ENCODE measurements around the gene FBXO39. TPM values are rescaled to one million over a fixed set of nuclear protein-coding genes. Genes with fewer than 3 reads are reported as not detected.

FBXO39 gene
- total RNA-seq, 2 donors from 2014 or later = 0.49 TPM; not detected in 1

DNA sequence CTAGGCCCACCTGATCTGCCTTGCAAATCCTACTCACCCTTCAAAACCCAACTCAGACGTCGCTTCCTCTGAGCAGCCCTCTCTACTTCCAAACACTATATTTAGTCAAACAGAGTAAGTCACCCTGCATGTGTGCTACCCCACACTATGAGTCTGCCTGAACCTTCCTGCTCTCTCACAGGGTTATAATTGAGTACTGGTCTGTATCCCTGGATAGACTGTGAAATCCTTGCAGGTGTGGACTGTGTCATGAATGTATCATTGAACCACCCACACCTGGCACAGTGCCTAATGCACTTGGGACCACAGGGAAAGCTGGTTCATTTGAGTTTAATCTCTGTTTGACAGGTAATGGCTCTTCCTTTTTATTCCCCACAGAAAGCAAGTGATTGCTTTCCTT is 3.4 kb downstream of the FBXO39 start:
- Histone ChIP-seq H3K4me1 (ENCODE audit: control insufficient read depth in 1 of 2, low read depth in 2 of 2) (no peaks in the 10 kb centered on the region), H3K27ac (no peak overlapping the region), H3K4me3 (no peak overlapping the region), H3K9me3 (peaks cover 8% of the 10 kb centered on the region), H3K27me3 (replicated peaks; ENCODE audit: insufficient read depth) (no peaks in the 10 kb centered on the region), H3K36me3 (no peaks in the 10 kb centered on the region)
- DNase-seq (ENCODE audit: low spot score) = no peak
- no peak for ATAC-seq (ENCODE audit: insufficient number of reproducible peaks, low FRiP score, low read depth)
- TF ChIP-seq CTCF (IDR thresholded peaks at IDR 0.05) = no peak

GRCh38 chr17:6780001-6780400 is 4.0 kb downstream of the FBXO39 start:
- Histone ChIP-seq H3K27ac (no peak overlapping the region), H3K9me3 (peaks cover 7% of the 10 kb centered on the region), H3K4me3 (no peak overlapping the region), H3K27me3 (replicated peaks; ENCODE audit: insufficient read depth) (no peaks in the 10 kb centered on the region), H3K36me3 (no peaks in the 10 kb centered on the region), H3K4me1 (ENCODE audit: control insufficient read depth in 1 of 2, low read depth in 2 of 2) (no peaks in the 10 kb centered on the region)
- no peak for TF ChIP-seq CTCF (IDR thresholded peaks at IDR 0.05)
- DNase-seq (ENCODE audit: low spot score) (no peak), ATAC-seq (ENCODE audit: insufficient number of reproducible peaks, low FRiP score, low read depth) (no peak)

DNA sequence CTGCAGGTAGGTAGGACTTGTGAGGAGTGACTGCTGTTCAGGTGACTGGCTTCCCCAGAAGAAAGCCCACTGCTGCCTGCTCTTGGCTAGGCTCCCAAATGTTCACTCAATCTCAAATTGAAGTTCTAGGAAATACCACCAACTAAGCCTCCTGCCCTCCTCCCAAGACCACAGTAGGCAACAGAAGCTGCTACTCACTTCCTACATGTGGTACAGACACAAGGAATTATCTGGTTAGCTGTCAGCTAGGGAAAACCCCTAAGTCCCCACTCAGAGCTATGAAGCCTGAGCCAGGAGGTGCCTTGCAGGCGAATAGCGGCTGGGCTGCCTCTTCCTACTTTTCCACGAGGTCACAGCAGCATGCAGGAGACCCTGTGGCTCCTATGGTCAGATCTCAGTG is 4.9 kb downstream of the FBXO39 start:
- H3K4me3 ChIP-seq = no peak overlapping the region
- ATAC-seq (ENCODE audit: insufficient number of reproducible peaks, low FRiP score, low read depth) (no peak), DNase-seq (ENCODE audit: low spot score) (no peak)
- TF ChIP-seq CTCF (IDR thresholded peaks at IDR 0.05) = no peak
- no peaks in the 10 kb centered on the region for H3K4me1 ChIP-seq (ENCODE audit: control insufficient read depth in 1 of 2, low read depth in 2 of 2)
- no peaks in the 10 kb centered on the region for H3K36me3 ChIP-seq
- no peaks in the 10 kb centered on the region for H3K27me3 ChIP-seq (replicated peaks; ENCODE audit: insufficient read depth)
- H3K27ac ChIP-seq = no peak overlapping the region
- H3K9me3 ChIP-seq = no peaks in the 10 kb centered on the region

- H3K27ac ChIP-seq = no peak overlapping the region
- no peaks in the 10 kb centered on the region for H3K9me3 ChIP-seq
- H3K4me3 ChIP-seq = no peak overlapping the region
- DNase-seq (ENCODE audit: low spot score) = no peak
- H3K27me3 ChIP-seq (replicated peaks; ENCODE audit: insufficient read depth) = no peaks in the 10 kb centered on the region
- no peaks in the 10 kb centered on the region for H3K4me1 ChIP-seq (ENCODE audit: control insufficient read depth in 1 of 2, low read depth in 2 of 2)
- no peaks in the 10 kb centered on the region for H3K36me3 ChIP-seq
- ATAC-seq (ENCODE audit: insufficient number of reproducible peaks, low FRiP score, low read depth) = no peak
- no peak for TF ChIP-seq CTCF (IDR thresholded peaks at IDR 0.05)
Measured at GRCh38 chr17:6782244-6782643, 6.2 kb downstream of the FBXO39 start.

GRCh38 chr17:6786618-6787017 is 10.6 kb downstream of the FBXO39 start:
- ATAC-seq (ENCODE audit: insufficient number of reproducible peaks, low FRiP score, low read depth) (no peak), DNase-seq (ENCODE audit: low spot score) (no peak)
- Histone ChIP-seq H3K4me3 (no peak overlapping the region), H3K4me1 (ENCODE audit: control insufficient read depth in 1 of 2, low read depth in 2 of 2) (no peaks in the 10 kb centered on the region), H3K27ac (no peak overlapping the region), H3K36me3 (no peaks in the 10 kb centered on the region), H3K27me3 (replicated peaks; ENCODE audit: insufficient read depth) (no peaks in the 10 kb centered on the region), H3K9me3 (no peaks in the 10 kb centered on the region)
- no peak for TF ChIP-seq CTCF (IDR thresholded peaks at IDR 0.05)

Measured in thoracic aorta (tissue), 2 donors.